ENCODE measurements around the gene FRMD4A. TPM values are rescaled to one million over a fixed set of nuclear protein-coding genes. Genes with fewer than 3 reads are reported as not detected.

The FRMD4A gene
- total RNA-seq, 2 experiments from 2014 or later = 3.1 to 3.7 TPM

DNA sequence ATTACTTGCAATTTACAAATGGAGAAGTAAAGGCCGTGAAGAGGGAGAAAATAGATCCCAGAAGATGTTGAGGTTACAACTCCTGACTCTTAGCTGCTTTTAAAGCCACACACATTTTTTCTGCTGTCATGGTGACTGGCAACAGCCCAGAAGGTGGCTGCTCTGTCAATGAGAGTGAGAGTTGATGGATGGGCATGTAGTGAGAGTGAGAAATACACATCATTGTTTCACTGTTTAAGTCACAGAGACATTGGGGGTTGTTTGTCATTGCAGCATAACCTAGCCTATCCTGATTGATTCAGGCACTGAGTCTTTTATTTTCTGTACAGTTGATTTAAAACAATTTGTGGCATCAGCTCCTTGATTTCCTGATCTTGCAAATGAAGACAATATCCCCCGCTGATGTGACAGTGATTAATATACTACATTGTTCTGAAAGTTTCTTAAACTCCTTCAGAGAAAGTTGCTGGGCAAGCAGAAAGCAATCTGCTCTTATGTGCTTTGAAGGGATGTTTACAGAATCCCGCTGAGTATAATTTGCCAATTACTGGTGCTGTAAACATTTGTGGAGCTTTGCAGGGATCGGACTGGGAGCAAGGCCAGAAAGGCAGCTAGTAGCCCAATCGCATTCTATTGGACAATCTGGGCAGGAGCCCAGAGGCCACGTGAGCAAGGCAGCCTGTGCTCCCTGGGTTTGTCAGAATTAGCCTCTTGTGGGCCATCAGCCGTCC is 514.4 kb downstream of the FRMD4A start:
- H3K27ac ChIP-seq (ENCODE audit: low read depth in 1 of 2, low read length in 2 of 2) = no peak overlapping the region
- ATAC-seq (ENCODE audit: poor library complexity) = no peak
- TF ChIP-seq, protein P1, sequence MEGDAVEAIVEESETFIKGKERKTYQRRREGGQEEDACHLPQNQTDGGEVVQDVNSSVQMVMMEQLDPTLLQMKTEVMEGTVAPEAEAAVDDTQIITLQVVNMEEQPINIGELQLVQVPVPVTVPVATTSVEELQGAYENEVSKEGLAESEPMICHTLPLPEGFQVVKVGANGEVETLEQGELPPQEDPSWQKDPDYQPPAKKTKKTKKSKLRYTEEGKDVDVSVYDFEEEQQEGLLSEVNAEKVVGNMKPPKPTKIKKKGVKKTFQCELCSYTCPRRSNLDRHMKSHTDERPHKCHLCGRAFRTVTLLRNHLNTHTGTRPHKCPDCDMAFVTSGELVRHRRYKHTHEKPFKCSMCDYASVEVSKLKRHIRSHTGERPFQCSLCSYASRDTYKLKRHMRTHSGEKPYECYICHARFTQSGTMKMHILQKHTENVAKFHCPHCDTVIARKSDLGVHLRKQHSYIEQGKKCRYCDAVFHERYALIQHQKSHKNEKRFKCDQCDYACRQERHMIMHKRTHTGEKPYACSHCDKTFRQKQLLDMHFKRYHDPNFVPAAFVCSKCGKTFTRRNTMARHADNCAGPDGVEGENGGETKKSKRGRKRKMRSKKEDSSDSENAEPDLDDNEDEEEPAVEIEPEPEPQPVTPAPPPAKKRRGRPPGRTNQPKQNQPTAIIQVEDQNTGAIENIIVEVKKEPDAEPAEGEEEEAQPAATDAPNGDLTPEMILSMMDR (IDR thresholded peaks at IDR 0.05) = no peak
- ChIA-PET CTCF (no interaction called here), POLR2A (no interaction called here)
- peaks cover 0 to 20% of the 10 kb centered on the region in 2 experiments for H3K9me3 ChIP-seq (ENCODE audit: control insufficient read depth in 1 of 2, insufficient read depth in 1 of 2, low read length in 2 of 2)
- no peak overlapping the region for H3K27ac Mint-ChIP-seq
- peaks cover 17% of the 10 kb centered on the region for H3K4me1 ChIP-seq (ENCODE audit: insufficient read depth, low read length)
- no peaks in the 10 kb centered on the region for H3K27me3 Mint-ChIP-seq
- H3K36me3 Mint-ChIP-seq (ENCODE audit: low read depth) = peaks cover 3% of the 10 kb centered on the region
- no peak overlapping the region for H3K4me3 Mint-ChIP-seq
- peaks cover 7% of the 10 kb centered on the region for H3K9me3 Mint-ChIP-seq
- peaks cover 18% of the 10 kb centered on the region for H3K4me1 Mint-ChIP-seq (ENCODE audit: low read depth)
- no peak for DNase-seq
- peaks cover 0 to under 1% of the 10 kb centered on the region in 2 experiments for H3K27me3 ChIP-seq (ENCODE audit: control insufficient read depth in 1 of 2, insufficient read depth in 2 of 2, low read length in 2 of 2)
- H3K36me3 ChIP-seq (ENCODE audit: insufficient read depth, low read length) = no peaks in the 10 kb centered on the region
- no peak overlapping the region for H3K4me3 ChIP-seq (ENCODE audit: low read length)
- intact Hi-C loops (cut with DNase I, micrococcal nuclease) = no loop called here

DNA sequence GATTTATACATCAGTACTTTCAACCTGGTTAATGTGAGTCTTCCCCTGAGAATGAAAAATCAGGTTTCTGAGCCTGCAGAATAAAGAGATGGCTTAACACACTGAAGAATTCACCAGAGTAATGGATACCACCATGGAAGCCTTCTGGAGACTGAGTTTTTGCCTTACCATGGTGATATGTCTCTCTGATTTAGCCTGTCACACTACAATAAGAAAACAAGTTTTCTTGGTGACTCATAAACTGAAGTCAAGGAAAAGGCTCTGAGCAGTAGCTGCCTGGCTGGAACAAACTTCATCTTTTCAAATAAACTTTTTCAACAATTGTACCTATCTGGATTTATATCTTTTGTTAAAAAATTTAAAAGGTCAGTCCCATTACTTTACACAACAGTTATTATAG is 515.0 kb downstream of the FRMD4A start:
- Mint-ChIP-seq H3K9me3 (peaks cover 7% of the 10 kb centered on the region), H3K4me3 (no peak overlapping the region), H3K4me1 (ENCODE audit: low read depth) (peaks cover 15% of the 10 kb centered on the region), H3K27ac (no peak overlapping the region), H3K27me3 (no peaks in the 10 kb centered on the region), H3K36me3 (ENCODE audit: low read depth) (peaks cover 3% of the 10 kb centered on the region)
- TF ChIP-seq, protein P1 (IDR thresholded peaks at IDR 0.05) = no peak
- ATAC-seq (ENCODE audit: poor library complexity) (no peak), DNase-seq (no peak)
- Histone ChIP-seq H3K9me3 (ENCODE audit: control insufficient read depth in 1 of 2, insufficient read depth in 1 of 2, low read length in 2 of 2) (peaks cover 0 to 16% of the 10 kb centered on the region in 2 experiments), H3K4me3 (ENCODE audit: low read length) (no peak overlapping the region), H3K36me3 (ENCODE audit: insufficient read depth, low read length) (no peaks in the 10 kb centered on the region), H3K4me1 (ENCODE audit: insufficient read depth, low read length) (peaks cover 11% of the 10 kb centered on the region), H3K27ac (ENCODE audit: low read depth in 1 of 2, low read length in 2 of 2) (no peak overlapping the region), H3K27me3 (ENCODE audit: control insufficient read depth in 1 of 2, insufficient read depth in 2 of 2, low read length in 2 of 2) (no peaks in the 10 kb centered on the region)
- ChIA-PET CTCF (no interaction called here), POLR2A (no interaction called here)
- intact Hi-C loops (cut with DNase I, micrococcal nuclease) = no loop called here

DNA sequence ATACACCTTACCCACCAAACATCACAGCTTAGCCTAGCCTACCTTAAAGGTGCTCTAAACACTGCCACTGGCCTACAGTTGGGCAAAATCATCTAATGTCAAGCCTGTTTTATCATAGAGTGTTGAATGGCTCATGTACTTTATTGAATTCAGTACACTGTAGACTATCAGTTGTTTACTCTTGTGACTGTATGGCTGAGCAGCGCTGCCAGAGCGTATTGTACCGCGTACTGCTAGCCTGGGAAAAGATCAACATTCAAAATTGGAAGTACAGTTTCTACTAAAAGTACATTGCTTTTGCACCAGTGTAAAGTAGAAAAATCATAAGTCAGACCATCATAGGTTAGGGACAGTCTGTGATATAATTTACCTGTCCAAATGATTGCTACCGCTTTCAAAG is 517.2 kb downstream of the FRMD4A start:
- no peak overlapping the region for H3K27ac Mint-ChIP-seq
- H3K9me3 ChIP-seq (ENCODE audit: control insufficient read depth in 1 of 2, insufficient read depth in 1 of 2, low read length in 2 of 2) = peaks cover 0 to 4% of the 10 kb centered on the region in 2 experiments

More for the DNA sequence above, 517.2 kb downstream of the FRMD4A start:
- CTCF ChIA-PET = no interaction called here
- TF ChIP-seq, protein P1 (IDR thresholded peaks at IDR 0.05) = no peak
- no peak overlapping the region for H3K4me3 Mint-ChIP-seq
- peaks cover 9% of the 10 kb centered on the region for H3K4me1 Mint-ChIP-seq (ENCODE audit: low read depth)
- no peak for ATAC-seq (ENCODE audit: poor library complexity)
- intact Hi-C loops (cut with DNase I, micrococcal nuclease) = no loop called here
- Histone ChIP-seq H3K36me3 (ENCODE audit: insufficient read depth, low read length) (no peaks in the 10 kb centered on the region), H3K27ac (ENCODE audit: low read depth in 1 of 2, low read length in 2 of 2) (no peak overlapping the region), H3K4me3 (ENCODE audit: low read length) (no peak overlapping the region), H3K4me1 (ENCODE audit: insufficient read depth, low read length) (peaks cover 6% of the 10 kb centered on the region), H3K27me3 (ENCODE audit: control insufficient read depth in 1 of 2, insufficient read depth in 2 of 2, low read length in 2 of 2) (no peaks in the 10 kb centered on the region)
- DNase-seq = no peak
- peaks cover 7% of the 10 kb centered on the region for H3K9me3 Mint-ChIP-seq
- POLR2A ChIA-PET = no interaction called here
- peaks cover 3% of the 10 kb centered on the region for H3K36me3 Mint-ChIP-seq (ENCODE audit: low read depth)
- H3K27me3 Mint-ChIP-seq = no peaks in the 10 kb centered on the region
